CD4-positive, alpha-beta T cell treated with Interleukin-17A for 1 hour (primary cell): ENCODE data around the gene LYZL1.
"Not testable (repeated sequence)": the region's sequence is repeated elsewhere in the genome, so short reads cannot be mapped to it uniquely, and the experiment has no call there.

Experiments used
- DNase-seq: peaks from one replicate; pipeline ENCODE4 v3.0.0-alpha.2; 2020

The LYZL1 gene

DNA sequence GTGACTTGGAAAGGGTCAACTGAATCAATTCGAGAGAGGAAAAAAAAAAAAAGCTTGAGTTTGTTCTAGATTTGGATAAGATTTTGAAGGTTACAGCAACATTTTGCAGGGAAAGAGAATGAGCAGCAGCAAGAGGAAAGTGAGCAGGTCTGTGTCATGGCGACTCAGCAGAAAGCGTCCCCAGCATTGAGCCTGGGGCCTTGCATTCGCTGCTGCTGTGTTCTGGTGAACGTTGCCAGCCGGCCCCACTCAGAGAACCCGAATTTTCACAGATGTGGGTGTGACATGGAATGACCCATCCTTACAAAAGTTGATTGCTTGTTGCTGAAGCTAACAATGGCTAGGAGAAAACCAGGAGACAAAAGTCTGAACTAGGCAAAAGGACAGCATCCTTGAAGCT lies 21.6 kb downstream of the LYZL1 start:
- not testable (repeated sequence) for DNase-seq

GRCh38 chr10:29313071-29313470 lies 24.2 kb downstream of the LYZL1 start:
- DNase-seq = no peak

DNA sequence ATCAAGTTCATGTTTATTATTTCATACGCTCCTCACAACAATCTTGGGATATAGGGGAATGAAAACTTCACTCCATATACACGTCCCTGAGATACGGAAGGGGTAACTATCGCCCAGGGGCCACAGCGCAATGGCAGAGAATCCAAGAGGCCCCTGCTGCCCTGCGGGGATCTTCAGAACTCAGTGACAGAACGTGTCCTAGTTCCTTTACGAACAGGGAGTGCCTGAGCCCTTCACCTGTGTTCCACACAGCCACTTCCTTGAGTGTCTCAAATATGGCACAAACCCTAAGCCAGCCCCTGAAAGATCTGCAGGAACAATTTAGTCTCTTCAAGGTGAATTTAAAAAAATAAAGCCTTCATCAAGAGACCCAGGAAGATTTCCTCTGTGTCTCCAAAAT lies 25.9 kb downstream of the LYZL1 start:
- no peak for DNase-seq

DNA sequence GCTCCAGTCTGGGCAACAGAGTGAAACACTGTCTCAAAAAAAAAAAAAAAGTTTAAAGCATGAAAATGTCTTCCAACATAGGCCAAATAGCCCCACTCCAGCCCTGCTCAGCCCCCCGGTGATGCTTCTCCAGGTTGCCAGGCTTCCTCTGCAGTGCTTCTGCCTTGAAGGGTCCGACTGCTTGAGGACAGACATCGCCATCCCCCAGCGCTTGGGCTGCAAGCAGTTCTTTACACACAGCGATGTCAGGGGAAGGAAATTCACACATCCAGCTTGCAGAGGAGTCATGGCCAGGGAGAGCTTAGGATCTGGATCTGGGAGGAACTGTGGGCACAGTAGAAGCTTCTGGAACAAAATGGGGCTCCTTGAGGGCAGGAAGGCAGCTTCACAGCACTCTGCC lies 26.9 kb downstream of the LYZL1 start:
- no peak for DNase-seq

DNA sequence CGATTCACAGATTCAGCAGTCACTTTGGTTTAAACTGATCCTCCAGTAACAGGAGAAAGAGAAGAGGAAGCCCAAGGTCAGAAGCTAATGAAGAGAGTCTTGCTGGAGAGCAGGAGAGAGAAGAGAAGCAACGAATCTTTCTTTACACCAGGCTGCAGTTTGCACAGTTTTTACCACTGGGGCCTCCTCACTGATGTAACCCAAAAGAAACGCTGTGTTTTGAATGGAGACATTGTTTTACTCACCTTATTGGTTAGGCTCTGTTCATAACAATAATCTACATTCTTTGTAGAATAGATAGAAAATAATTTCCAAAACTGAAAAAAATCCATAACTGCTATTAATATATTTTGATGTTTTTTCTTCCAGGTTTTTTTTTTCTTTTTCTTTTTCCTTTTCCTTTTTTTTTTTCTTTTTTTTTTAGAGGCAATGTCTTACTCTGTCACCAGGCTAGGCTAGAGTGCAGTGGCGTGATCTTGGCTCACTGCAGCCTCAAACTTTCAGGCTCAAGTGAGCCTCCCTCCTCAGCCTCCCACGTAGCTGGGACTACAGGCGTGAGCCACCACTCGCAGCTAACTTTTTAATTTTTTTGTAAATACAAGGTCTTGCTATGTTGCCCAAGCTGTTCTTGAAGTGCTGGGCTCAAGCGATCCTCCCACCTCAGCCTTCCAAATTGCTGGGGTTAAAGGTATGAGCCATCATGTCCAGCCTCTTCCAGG lies 27.6 kb downstream of the LYZL1 start:
- DNase-seq = no peak

- no peak for DNase-seq
Observed at GRCh38 chr10:29317027-29317420, 28.2 kb downstream of the LYZL1 start.

DNA sequence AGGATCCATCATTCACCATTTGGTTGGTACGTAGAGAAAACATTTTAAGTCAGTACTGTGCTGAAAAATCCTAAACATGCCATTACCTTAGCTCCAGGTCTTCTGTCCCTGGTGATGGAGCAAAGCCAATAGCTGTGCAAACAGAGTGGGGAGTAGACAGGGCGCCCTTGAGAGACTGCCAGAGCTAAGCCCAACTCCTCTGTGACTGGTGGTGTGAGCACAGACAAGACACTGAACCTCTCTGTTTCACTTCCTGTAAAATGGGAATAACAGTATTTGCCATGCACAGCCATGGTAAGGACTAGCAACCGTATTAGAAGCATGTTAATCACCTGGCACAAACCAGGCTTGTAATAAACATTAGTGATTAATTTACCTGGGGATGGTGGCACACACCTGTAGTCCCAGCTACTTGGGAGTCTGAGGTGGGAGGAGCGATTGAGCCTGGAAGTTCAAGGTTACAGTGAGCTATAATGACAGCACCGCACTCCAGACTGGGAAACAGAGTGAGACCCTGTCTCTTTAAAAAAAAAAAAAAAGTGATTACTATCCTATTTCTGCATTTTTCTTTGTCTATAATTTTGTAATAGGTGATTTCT lies 28.7 kb downstream of the LYZL1 start:
- DNase-seq = no peak

- DNase-seq = not testable (repeated sequence)
Observed at GRCh38 chr10:29318141-29319071, 29.5 kb downstream of the LYZL1 start.

DNA sequence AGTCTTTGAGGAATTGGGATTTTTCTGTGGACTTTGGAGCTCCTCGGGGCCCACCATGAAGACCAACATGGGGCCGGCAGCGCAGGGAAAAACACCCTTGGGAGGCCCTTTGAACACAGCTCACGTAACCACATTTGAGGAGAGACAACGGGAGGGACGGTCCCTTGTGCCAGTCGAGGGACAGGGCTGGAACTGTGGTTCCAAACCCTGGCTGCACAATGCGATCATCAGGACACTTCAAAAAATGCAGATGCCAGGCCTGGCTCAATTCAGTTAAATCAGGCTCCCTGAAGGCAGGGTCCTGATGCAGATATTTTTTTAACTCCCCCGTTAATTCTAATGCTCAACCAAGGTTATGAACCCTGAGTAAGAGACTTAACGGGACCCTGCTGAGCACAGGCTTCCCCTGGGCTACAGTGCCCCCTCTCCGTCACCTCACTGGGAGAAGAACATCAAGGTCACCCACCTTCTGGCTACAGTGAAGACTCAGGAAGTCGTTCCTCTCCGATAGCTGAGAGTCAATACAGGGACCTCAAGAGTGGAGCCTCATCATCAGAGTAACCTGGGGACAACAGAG lies 30.4 kb downstream of the LYZL1 start:
- DNase-seq = no peak

DNA sequence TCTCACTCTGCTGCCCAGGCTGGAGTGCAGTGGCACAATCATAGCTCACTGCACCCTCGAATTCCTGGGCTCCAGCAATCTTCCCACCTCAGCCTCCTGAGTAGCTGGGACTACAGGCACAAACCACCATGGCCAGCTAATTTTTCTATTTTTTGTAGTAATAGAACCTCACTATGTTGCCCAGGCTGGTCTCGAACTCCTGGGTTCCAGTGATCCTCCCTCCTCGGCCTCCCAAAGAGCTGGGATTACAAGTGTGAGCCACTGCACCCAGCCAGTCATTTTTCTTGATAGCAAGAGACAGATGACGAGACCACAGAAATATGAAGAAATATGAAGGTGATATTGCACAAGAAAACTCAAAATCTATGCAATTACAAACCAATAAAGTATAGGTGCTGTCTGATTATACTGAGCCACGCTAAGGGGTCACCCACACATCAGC lies 31.8 kb downstream of the LYZL1 start:
- DNase-seq = not testable (repeated sequence)

DNA sequence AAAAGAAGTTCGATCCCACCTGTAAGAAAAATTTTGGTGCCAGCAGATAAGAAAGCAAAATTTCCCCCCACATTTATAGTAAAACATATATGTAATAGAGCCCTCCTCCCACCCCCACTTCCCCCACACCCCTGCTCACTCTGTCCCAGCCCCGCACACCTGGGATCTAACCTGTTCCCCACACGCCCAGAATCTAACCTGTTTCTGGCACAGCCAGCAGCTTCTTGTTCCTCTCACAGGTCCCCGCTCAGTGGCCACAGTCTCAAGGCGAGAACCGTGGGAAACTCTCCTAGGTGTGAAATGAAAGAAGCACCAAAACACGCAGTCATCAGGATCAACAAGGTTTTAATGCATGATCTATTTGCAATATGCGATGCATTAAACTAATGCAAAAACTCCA lies 32.8 kb downstream of the LYZL1 start:
- DNase-seq = no peak

DNA sequence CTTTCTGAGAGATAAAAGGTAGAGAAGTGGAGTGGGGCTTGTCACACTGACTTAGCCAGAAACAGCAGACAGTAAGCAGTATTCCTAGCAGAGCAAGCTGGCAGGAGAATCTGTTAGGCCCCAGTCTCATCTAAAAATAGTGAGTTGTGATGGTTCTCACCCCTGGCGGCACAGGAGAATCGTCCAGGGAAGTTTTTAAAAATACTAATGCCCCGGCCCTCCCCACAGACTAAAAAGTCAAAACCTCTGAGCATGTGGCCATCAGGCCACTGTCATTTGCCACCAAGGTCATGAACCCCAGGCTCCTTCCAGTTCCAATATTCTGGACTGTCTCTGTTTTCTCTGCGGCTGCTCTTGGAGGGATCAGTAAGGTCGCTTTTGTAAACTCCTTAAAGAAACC lies 34.0 kb downstream of the LYZL1 start:
- DNase-seq = no peak

- no peak for DNase-seq
Observed at GRCh38 chr10:29323367-29323766, 34.5 kb downstream of the LYZL1 start.

DNA sequence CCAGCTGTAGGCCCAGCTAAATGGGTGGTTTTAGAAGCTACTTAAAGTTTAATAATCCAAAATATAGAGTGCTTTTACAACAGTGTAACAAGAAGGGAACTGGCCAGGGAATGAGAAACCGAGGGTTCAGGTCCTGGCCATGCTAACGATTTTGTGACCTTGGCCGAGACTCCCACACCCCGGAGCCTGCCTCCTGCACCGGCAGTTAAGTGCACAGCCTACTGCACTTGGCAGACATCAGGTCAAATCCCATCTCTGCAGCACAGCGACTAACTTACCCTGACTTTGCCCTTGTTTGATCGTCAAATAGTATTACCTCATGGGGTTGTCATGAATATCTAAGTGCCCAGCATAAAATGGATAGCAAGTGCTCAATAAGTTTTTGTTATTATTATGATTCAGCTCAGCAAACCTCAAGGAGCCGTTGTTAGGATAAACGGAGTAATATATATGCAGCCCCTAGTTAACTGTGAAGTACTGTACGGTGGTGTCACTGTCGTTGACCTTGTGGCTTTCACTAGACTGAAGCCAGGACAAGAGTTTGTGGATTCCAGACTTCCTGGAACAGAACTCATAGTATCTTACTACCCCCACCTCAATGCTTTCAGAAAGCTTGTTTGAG lies 35.5 kb downstream of the LYZL1 start:
- DNase-seq = no peak

DNA sequence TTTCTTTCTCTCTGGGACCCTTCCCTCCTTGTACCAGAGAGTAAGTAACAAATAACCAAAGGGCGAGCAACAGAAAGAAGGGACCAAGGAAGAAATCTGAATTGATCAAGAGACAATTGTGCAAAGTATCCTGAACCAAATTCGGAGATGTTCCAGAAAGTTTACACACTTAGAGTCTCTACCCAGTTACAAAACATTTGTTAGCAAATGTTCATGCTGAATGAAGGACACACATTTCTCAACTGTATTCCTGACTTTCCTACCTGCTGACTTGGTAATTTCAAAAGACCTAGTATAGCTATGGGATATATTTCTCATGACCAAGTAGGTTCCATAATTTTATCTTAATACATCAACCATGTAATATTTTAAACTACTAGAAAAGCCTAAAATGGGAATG lies 37.4 kb downstream of the LYZL1 start:
- no peak for DNase-seq

DNA sequence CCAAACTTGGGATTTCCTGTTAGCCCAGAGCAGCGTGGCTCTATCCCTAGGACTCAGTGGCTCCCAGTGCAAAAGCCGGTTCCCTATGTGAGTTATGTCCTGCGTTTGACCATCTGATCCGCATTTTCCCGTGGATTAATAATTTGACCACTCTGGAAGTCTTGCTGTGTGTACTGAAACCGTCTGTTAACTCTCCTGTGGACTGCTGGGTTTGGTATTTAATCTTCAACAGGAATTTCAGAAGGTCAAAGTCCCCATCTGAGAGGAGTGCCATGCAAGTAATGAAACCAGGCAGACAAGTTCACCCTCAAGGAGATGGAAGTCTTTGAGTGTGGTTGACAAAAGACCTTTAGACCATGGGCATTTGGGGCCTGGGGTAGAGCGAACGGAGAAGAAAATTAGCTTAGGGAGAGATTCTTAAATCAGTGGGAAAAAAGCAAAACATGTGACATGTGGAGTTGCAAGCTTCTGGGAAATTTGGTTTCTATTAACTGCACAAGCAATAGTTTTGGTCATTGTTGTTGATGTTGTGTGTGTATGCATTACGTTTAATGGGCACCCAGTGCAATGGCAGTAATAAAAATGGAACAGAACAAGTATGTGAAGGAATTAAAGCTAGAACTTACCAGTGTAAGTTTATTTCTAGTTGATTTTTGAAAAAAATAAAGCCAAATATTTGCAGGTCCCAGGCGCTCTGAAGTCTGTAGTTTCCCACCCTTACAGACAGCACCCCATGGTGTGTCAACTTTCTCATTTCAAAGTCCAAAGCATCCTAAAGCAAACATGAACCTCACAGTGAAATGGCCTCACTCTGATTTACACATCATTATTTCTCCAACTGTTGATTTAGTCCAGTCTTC lies 38.2 kb downstream of the LYZL1 start:
- DNase-seq = no peak

DNA sequence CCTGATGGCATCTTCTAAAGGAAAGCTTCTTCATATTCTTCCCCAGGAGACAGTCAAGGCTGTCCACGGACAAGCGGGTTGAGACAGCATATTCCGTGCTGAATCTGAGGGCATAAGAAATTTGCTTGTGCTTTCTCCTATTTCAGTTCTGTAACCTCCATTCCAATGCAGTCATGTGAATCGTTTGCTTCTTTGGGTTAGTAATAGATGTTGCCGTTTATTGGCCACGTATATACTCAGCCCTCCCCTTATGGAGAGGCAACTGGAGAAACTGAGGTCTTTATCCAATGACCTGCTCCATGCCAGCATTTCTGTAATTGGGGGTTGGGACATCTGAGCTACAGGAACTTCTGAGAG lies 38.9 kb downstream of the LYZL1 start:
- DNase-seq = no peak

DNA sequence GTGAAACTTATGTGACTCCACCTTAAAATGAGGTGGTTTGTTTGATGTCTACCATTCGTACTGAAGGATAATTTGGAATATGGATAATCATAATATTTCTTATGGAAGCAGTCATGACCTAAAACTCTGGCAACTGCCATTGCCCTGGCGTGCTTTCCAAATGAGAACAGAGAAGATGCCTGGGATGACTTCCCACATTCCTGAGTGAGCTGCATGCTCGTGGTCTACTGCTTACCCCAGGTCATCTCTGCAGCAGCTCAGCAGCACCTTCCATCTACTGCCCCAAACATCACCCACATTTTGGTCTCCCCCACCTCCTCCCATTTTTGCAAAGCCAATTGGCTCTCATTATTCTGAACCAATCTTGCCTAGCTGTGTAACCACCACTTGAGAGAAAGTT lies 40.1 kb downstream of the LYZL1 start:
- no peak for DNase-seq

DNA sequence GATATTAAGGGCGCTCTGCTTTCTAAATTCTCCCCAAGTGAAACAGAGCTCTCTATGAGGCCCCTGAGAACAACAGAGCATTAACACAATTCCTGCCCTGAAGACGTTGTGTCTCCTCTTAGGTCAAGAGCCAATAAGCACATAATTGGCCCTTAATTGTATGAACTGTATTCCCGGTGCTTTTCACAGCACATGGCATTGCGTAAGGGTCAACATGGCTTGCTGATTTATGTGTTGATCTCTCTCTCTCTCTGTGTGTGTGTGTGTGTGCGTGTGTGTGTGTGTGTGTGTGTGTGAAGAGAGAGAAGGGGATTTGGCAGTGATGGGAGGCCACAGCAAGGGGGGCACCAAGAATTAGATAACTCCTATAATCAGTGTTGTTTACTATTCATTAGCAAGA lies 40.5 kb downstream of the LYZL1 start:
- DNase-seq = no peak

DNA sequence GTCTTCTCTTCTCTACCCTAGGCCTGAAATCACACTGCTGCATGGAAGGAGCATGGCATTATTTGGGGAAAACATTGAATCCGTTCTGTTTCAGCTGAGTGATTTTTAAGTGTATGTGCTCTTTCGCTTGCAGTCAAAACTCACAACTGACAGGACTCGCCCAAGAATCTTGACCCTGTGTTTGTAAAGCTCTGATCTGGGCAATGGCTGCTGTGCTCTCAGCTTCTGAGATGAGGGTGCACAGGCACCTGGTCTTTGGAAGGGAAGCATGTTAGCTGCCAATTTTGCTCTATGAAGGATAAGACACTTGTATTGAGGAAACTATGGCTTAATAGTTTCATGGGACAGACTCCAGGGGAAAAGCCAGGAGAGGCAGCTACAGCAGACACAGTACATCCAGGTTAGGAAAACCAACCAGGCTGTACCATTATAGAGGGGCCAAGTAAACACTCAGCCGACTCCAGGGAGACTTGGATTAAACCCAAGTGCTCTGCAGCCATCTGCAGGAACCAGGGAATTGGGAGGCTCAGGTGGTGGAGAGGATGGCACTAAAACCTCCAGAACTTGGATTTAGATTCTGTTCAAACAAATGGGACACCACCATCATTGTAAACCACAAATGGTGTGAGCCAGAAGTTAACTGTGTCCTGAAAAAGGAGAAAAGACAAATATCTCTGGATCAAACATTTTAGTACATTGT lies 43.3 kb downstream of the LYZL1 start:
- no peak for DNase-seq

- no peak for DNase-seq
Observed at GRCh38 chr10:29332761-29333148, 43.9 kb downstream of the LYZL1 start.
